Stimulated activated CD8-positive, alpha-beta memory T cell treated with anti-CD3 and anti-CD28 coated beads, Interleukin-7, amount 100 ng/mL, for 1 hour (primary cell): ENCODE results near the gene POLG.

Experiments used
- DNase-seq, 2 donors: peaks; one replicate each; pipeline ENCODE4 v3.0.0-alpha.2; 2020; ENCODE audit warnings: low read depth in 2 of 2

POLG gene

GRCh38 chr15:89326316-89326715 lies 8.3 kb downstream of the POLG start:
- DNase-seq = no peak

- no peak for DNase-seq
These were observed 9.4 kb downstream of the POLG start for GRCh38 chr15:89325039-89325803.

GRCh38 chr15:89323825-89324224 lies 10.8 kb downstream of the POLG start:
- no peak for DNase-seq

GRCh38 chr15:89322822-89323221 lies 11.8 kb downstream of the POLG start:
- DNase-seq = no peak

GRCh38 chr15:89321521-89322410 lies 12.9 kb downstream of the POLG start:
- DNase-seq = no peak

- DNase-seq = no peak
These were observed 14.4 kb downstream of the POLG start for GRCh38 chr15:89320200-89320599.

- no peak for DNase-seq
These were observed 14.9 kb downstream of the POLG start for GRCh38 chr15:89319678-89320077.

- DNase-seq = no peak
These were observed 17.4 kb downstream of the POLG start for GRCh38 chr15:89317186-89317720.

GRCh38 chr15:89316504-89316903 lies 18.1 kb downstream of the POLG start:
- no peak for DNase-seq

- DNase-seq = no peak
These were observed 19.2 kb downstream of the POLG start for GRCh38 chr15:89315375-89315929.

GRCh38 chr15:89309993-89310392 lies 24.6 kb downstream of the POLG start:
- DNase-seq = no peak

- no peak for DNase-seq
These were observed 26.4 kb downstream of the POLG start for GRCh38 chr15:89308236-89308635.

GRCh38 chr15:89307791-89308190 lies 26.8 kb downstream of the POLG start:
- no peak for DNase-seq

- no peak for DNase-seq
These were observed 27.5 kb downstream of the POLG start for GRCh38 chr15:89307046-89307587.

GRCh38 chr15:89305395-89305794 lies 29.2 kb downstream of the POLG start:
- DNase-seq = no peak

- no peak for DNase-seq
These were observed 30.6 kb downstream of the POLG start for GRCh38 chr15:89303986-89304385.

- DNase-seq = no peak
These were observed 33.1 kb downstream of the POLG start for GRCh38 chr15:89301304-89302089.

- DNase-seq = no peak
These were observed 34.7 kb downstream of the POLG start for GRCh38 chr15:89299896-89300295.

GRCh38 chr15:89293012-89293411 lies 41.6 kb downstream of the POLG start:
- no peak for DNase-seq

GRCh38 chr15:89291934-89292438 lies 42.6 kb downstream of the POLG start:
- no peak for DNase-seq

GRCh38 chr15:89283201-89283600 lies 51.4 kb downstream of the POLG start:
- DNase-seq = no peak
